HCT116 (cell line): Measurements from ENCODE around the gene TRIM16. TPM values are rescaled to one million over a fixed set of nuclear protein-coding genes. Genes with fewer than 3 reads are reported as not detected.
"Not testable (repeated sequence)": the region's sequence is repeated elsewhere in the genome, so short reads cannot be mapped to it uniquely, and the experiment has no call there.

Experiments
- ATAC-seq: fragments of 200-7000 bp; cut with Tn5 transposase; 2 replicates; pipeline ENCODE4 v1.9.1; 2020; ENCODE audit warnings: mild to moderate bottlenecking, moderate library complexity
- Bru-seq: library from RNA; stranded (reverse); fragments of 400-500 nt; gene quantifications from one replicate; lab custom pipeline; 2021; lab: Mats Ljungman, UMichigan
- BruChase-seq, 2 experiments: library from RNA; stranded (reverse); fragments of 400-500 nt; gene quantifications; one replicate each; lab custom pipeline; 2021; lab: Mats Ljungman, UMichigan
- BruUV-seq: library from RNA; stranded (reverse); fragments of 400-500 nt; replicated peaks from 2 replicates; lab custom pipeline; 2021; lab: Mats Ljungman, UMichigan
- CTCF ChIA-PET: fragments of 300-600 bp; sonication (Branson Sonifier 250); formaldehyde crosslinking; loops from one replicate; lab custom pipeline; 2021; ENCODE audit warnings: antibody characterized with exemption; lab: Charles Lee
- POLR2A ChIA-PET: fragments of 300-600, 350-600 bp; sonication (Branson Sonifier 250); formaldehyde crosslinking; loops from one replicate; lab custom pipeline; 2021; ENCODE audit warnings: antibody characterized with exemption; lab: Charles Lee
- RAD21 ChIA-PET, 2 experiments: fragments of 300-600 bp; sonication (Branson Sonifier 250); formaldehyde crosslinking; loops; one replicate each; lab custom pipeline; 2023; ENCODE audit warnings: low total read pairs in 2 of 2; ENCODE audit not compliant: uncharacterized antibody in 2 of 2, unreplicated experiment in 2 of 2, low non-redundant PET in 1 of 2; lab: Charles Lee
- DNase-seq: peaks from one replicate; pipeline ENCODE4 v3.0.0-alpha.2; 2010; ENCODE audit warnings: low read depth, low spot score
- H2AFZ ChIP-seq: fragments of 200-600 bp; shearing (Covaris generic), sonication (generic); 2 replicates; pipeline ENCODE4 v1.6.1; 2017; ENCODE audit warnings: low read depth, mixed run types, mixed read lengths, antibody characterized with exemption, low read length; ENCODE audit not compliant: poor library complexity, severe bottlenecking
- H3K27ac ChIP-seq: 2 replicates; pipeline ENCODE4 v1.5.1; 2012; ENCODE audit warnings: low read depth, low read length
- H3K27me3 ChIP-seq: fragments of 200-600 bp; sonication (generic); 2 replicates; pipeline ENCODE4 v1.6.1; 2016; ENCODE audit warnings: mixed run types, low read length, mixed read lengths; ENCODE audit not compliant: insufficient read depth
- H3K36me3 ChIP-seq, 2 experiments: fragments of 200-500 bp in 1 of 2; fragments of 200-600 bp in 1 of 2; sonication (Bioruptor generic) in 1 of 2; sonication (generic) in 1 of 2; 2 replicates each; pipeline versions ENCODE4 v1.5.1 to v1.6.1; 2014 to 2016; ENCODE audit warnings: low read length in 2 of 2, inconsistent platforms in 1 of 2, mixed read lengths in 1 of 2, mixed run types in 1 of 2; ENCODE audit not compliant: insufficient read depth in 2 of 2, control insufficient read depth in 1 of 2
- H3K4me1 ChIP-seq, 2 experiments: fragments of 200-600 bp in 1 of 2; sonication (generic) in 1 of 2; 2 replicates each; pipeline versions ENCODE4 v1.5.1 to v1.6.1; 2012 to 2017; ENCODE audit warnings: low read length in 2 of 2, inconsistent platforms in 1 of 2, mild to moderate bottlenecking in 1 of 2, mixed read lengths in 1 of 2, mixed run types in 1 of 2, moderate library complexity in 1 of 2; ENCODE audit not compliant: insufficient read depth in 2 of 2, control insufficient read depth in 1 of 2
- H3K4me2 ChIP-seq: fragments of 200-600 bp; sonication (generic); 2 replicates; pipeline ENCODE4 v1.6.1; 2017; ENCODE audit warnings: mixed run types, low read length, mixed read lengths
- H3K4me3 ChIP-seq, 2 experiments: fragments of 200-600 bp in 1 of 2; sonication (generic) in 1 of 2; replicated peaks in 1 of 2; 2 replicates each; pipeline ENCODE4 v1.5.1; 2011 to 2016; ENCODE audit warnings: low read length in 2 of 2, control low read depth in 1 of 2, low read depth in 1 of 2, mild to moderate bottlenecking in 1 of 2, mixed read lengths in 1 of 2, mixed run types in 1 of 2
- H3K79me2 ChIP-seq: fragments of 200-600 bp; sonication (generic); 2 replicates; pipeline ENCODE4 v1.6.1; 2017; ENCODE audit warnings: mild to moderate bottlenecking, mixed run types, low read length, moderate library complexity, mixed read lengths; ENCODE audit not compliant: insufficient read depth
- H3K9ac ChIP-seq: fragments of 200-600 bp; sonication (generic); 2 replicates; pipeline ENCODE4 v1.6.1; 2016; ENCODE audit warnings: low read length, mixed read lengths
- H3K9me2 ChIP-seq: fragments of 200-600 bp; sonication (generic), shearing (Covaris generic); 2 replicates; pipeline ENCODE4 v1.6.1; 2017; ENCODE audit warnings: mixed run types, mild to moderate bottlenecking, moderate library complexity; ENCODE audit not compliant: insufficient read depth
- H3K9me3 ChIP-seq, 2 experiments: fragments of 200-500 bp in 1 of 2; fragments of 200-600 bp in 1 of 2; sonication (Bioruptor generic) in 1 of 2; sonication (generic) in 1 of 2; 2 replicates each; pipeline ENCODE4 v1.6.1; 2014 to 2017; ENCODE audit warnings: low read length in 2 of 2, mixed read lengths in 2 of 2, inconsistent platforms in 1 of 2, low read depth in 1 of 2, mild to moderate bottlenecking in 1 of 2, mixed run types in 1 of 2, moderate library complexity in 1 of 2; ENCODE audit not compliant: control insufficient read depth in 1 of 2, insufficient read depth in 1 of 2
- H4K20me1 ChIP-seq: fragments of 200-600 bp; sonication (generic), shearing (Covaris generic); 2 replicates; pipeline ENCODE4 v1.6.1; 2017; ENCODE audit warnings: mixed run types, mild to moderate bottlenecking, moderate library complexity; ENCODE audit not compliant: insufficient read depth
- POLR2AphosphoS5 ChIP-seq: IDR thresholded peaks from 2 replicates; pipeline ENCODE4 v1.6.1; 2011; ENCODE audit warnings: mild to moderate bottlenecking, low read depth, low read length, moderate library complexity
- YY1 ChIP-seq: IDR thresholded peaks from 2 replicates; pipeline ENCODE4 v1.6.1; 2011; ENCODE audit warnings: low read length, low read depth, moderate library complexity, mild to moderate bottlenecking; ENCODE audit not compliant: insufficient replicate concordance; ENCODE audit errors: extremely low read depth
- intact Hi-C: fragments of 100-400 bp; cut with micrococcal nuclease; formaldehyde crosslinking; loops from 2 replicates; pipeline ENCODE4 v1.10.0; 2022
- long read RNA-seq: library from polyadenylated mRNA; unstranded; transcript quantifications from one replicate; pipeline ENCODE4 v2.0.0, GENCODE V29; 2021; ENCODE audit not compliant: unreplicated experiment
- polyA plus RNA-seq: library from polyadenylated mRNA; unstranded; fragments of >200 nt; gene quantifications from 2 replicates; pipeline ENCODE4 v1.2.1, GENCODE V29; 2012; ENCODE audit warnings: missing spikeins
- total RNA-seq: library from RNA; stranded (reverse); gene quantifications from one replicate; pipeline ENCODE4 v1.2.1, GENCODE V29; 2021; ENCODE audit not compliant: unreplicated experiment
- TF ChIP-seq, protein P1 (sequence below): IDR thresholded peaks from 2 replicates; pipeline ENCODE4 v1.6.1; 2012

TRIM16 gene
- 33.8 TPM for total RNA-seq
- polyA plus RNA-seq: 27.9 and 32.4 TPM in 2 replicates
- Bru-seq, nascent RNA: percentile 82 among the genes with signal in this experiment
- BruChase-seq, experiment 1, labeled RNA remaining after a 6-hour chase: percentile 93 among the genes with signal in this experiment
- BruChase-seq, experiment 2, labeled RNA remaining after a 2-hour chase: percentile 93 among the genes with signal in this experiment
- long read RNA-seq, partial matches to known transcripts: 23 of 54 reads
- long read RNA-seq, other reads (novel, unspliced or antisense): 24 of 54 reads

- intact Hi-C loops, CTCF ChIA-PET, DNase-seq, H3K9me2 ChIP-seq, H3K36me3 ChIP-seq, H3K4me1 ChIP-seq, H3K79me2 ChIP-seq, RAD21 ChIA-PET, H3K9me3 ChIP-seq, POLR2A ChIA-PET, H4K20me1 ChIP-seq, H3K27me3 ChIP-seq: not testable (repeated sequence)
- Histone ChIP-seq H3K4me3 (peak within 1 kb of the TSS; percentile 60 to 75), H2AFZ (peak within 1 kb of the TSS; percentile 94), H3K27ac (peak within 1 kb of the TSS; percentile 11; the same call in 1 of the 2 replicates), H3K4me2 (peak within 1 kb of the TSS; percentile 82), H3K9ac (peak within 1 kb of the TSS; percentile 76)
- peak; percentile 94 for ATAC-seq
- TSS peak; percentile 85 for BruUV-seq
- TF ChIP-seq YY1: peak; percentile 10
- TF ChIP-seq, protein P1, sequence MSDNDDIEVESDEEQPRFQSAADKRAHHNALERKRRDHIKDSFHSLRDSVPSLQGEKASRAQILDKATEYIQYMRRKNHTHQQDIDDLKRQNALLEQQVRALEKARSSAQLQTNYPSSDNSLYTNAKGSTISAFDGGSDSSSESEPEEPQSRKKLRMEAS: 0 out of 2 replicates have a peak, but pooled peaks have one; percentile 32
- peak; percentile 70 for TF ChIP-seq POLR2AphosphoS5
Observed at GRCh38 chr17:15683824-15684478, at the start of gene TRIM16. TSS of gene TRIM16 (minus strand) at chr17:15684311. CDS start at chr17:15651609, 32,702 bp downstream.

DNA sequence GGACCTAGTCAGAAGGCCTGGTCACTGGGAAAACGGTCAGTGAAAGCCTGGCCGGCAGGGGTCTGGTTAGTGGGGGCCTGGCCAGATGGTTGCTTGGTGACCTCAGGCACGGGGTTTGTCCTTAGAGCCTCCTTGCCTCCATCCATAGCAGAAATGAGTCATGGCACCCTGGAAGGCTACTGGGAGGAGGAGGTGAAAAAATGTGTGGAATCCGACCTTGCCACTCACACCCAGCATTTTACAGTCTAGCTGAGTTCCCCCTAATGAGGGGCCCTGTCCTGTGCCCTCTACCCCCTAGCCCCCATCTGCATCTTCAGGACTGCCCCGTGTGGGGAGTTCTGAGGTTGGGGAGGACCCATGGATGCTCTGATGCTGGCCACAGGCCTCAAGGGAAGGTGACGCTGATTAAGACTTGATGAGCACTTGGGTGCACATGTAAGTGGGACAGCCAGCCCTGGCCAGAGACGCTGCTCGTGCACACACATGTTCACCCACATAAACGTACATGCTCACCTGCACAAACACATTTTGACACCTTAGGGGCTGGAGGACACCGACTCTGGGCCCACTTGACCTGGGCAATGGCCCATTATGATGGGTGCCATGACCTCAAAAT lies 49.2 kb upstream of the TRIM16 start:
- H3K36me3 ChIP-seq, H2AFZ ChIP-seq, H3K27me3 ChIP-seq, H3K9me2 ChIP-seq, H4K20me1 ChIP-seq, BruUV-seq, RAD21 ChIA-PET, H3K27ac ChIP-seq, H3K4me3 ChIP-seq, DNase-seq, POLR2A ChIA-PET, CTCF ChIA-PET, intact Hi-C loops, H3K9me3 ChIP-seq, H3K79me2 ChIP-seq, H3K9ac ChIP-seq: not testable (repeated sequence)
- H3K4me2 ChIP-seq: peak overlapping the region; percentile 47
- ATAC-seq: peak; percentile 87
- peaks cover 5 to 17% of the 10 kb centered on the region in 2 experiments; a peak in 2 of 4 replicates for H3K4me1 ChIP-seq

GRCh38 chr17:15731900-15732299 lies 47.8 kb upstream of the TRIM16 start, which contains the start of gene TBC1D26:
TSS of gene TBC1D26 (plus strand) at chr17:15732283. CDS start at chr17:15735349, 3,066 bp downstream.
- H3K9me3 ChIP-seq, ATAC-seq, DNase-seq, H4K20me1 ChIP-seq, H3K4me3 ChIP-seq, H2AFZ ChIP-seq, RAD21 ChIA-PET, H3K27me3 ChIP-seq, H3K79me2 ChIP-seq, POLR2A ChIA-PET, CTCF ChIA-PET, H3K9ac ChIP-seq, H3K9me2 ChIP-seq, H3K27ac ChIP-seq, BruUV-seq, intact Hi-C loops, H3K36me3 ChIP-seq: not testable (repeated sequence)
- Histone ChIP-seq H3K4me2 (peak within 1 kb of the TSS; percentile 47; the same call in 1 of the 2 replicates), H3K4me1 (peaks cover 5 to 17% of the 10 kb centered on the region in 2 experiments; a peak in 2 of 4 replicates)
